ENCODE results near the gene ITGB4.

ITGB4 gene

GRCh38 chr17:75698659-75699058 lies 22.6 kb upstream of the ITGB4 start:
- DNase-seq, result no peak

GRCh38 chr17:75701288-75701687 lies 20.0 kb upstream of the ITGB4 start:
- DNase-seq, result no peak

- no peak for DNase-seq
Observed at GRCh38 chr17:75703191-75703590, 18.1 kb upstream of the ITGB4 start.

- no peak for DNase-seq
Observed at GRCh38 chr17:75703591-75703990, 17.7 kb upstream of the ITGB4 start.

- DNase-seq, result no peak
Observed at GRCh38 chr17:75704963-75705875, 16.0 kb upstream of the ITGB4 start.

GRCh38 chr17:75706042-75706728 lies 15.1 kb upstream of the ITGB4 start:
- DNase-seq, result no peak

GRCh38 chr17:75707079-75707571 lies 14.1 kb upstream of the ITGB4 start:
- DNase-seq, result no peak

- DNase-seq, result no peak
Observed at GRCh38 chr17:75712446-75712845, 8.8 kb upstream of the ITGB4 start.

- DNase-seq, result no peak
Observed at GRCh38 chr17:75719732-75720131, 1.5 kb upstream of the ITGB4 start.

GRCh38 chr17:75721463-75722011 lies 278 bp downstream of the ITGB4 start:
- no peak for DNase-seq

GRCh38 chr17:75722076-75722475 lies 817 bp downstream of the ITGB4 start:
- no peak for DNase-seq

GRCh38 chr17:75722542-75723095 lies 1.4 kb downstream of the ITGB4 start:
- DNase-seq, result no peak

- DNase-seq, result no peak
Observed at GRCh38 chr17:75723171-75723930, 2.1 kb downstream of the ITGB4 start.

GRCh38 chr17:75724016-75725003 lies 3.1 kb downstream of the ITGB4 start:
- DNase-seq, result no peak

- no peak for DNase-seq
Observed at GRCh38 chr17:75725504-75725903, 4.2 kb downstream of the ITGB4 start.

GRCh38 chr17:75727391-75727790 lies 6.1 kb downstream of the ITGB4 start:
- no peak for DNase-seq

GRCh38 chr17:75729351-75729750 lies 8.1 kb downstream of the ITGB4 start:
- no peak for DNase-seq

- no peak for DNase-seq
Observed at GRCh38 chr17:75730065-75730464, 8.8 kb downstream of the ITGB4 start.

GRCh38 chr17:75731086-75731715 lies 9.9 kb downstream of the ITGB4 start:
- DNase-seq, result no peak

- DNase-seq, result no peak
Observed at GRCh38 chr17:75731716-75732498, 10.6 kb downstream of the ITGB4 start.

Data from NCI-H82 (cell line).